ENCODE results near the gene UNC93B1. TPM values are rescaled to one million over a fixed set of nuclear protein-coding genes. Genes with fewer than 3 reads are reported as not detected.

The UNC93B1 gene
- total and polyA plus RNA-seq, 2 of the 13 experiments (the other 11 are each of a cell fraction or from before 2014, with no cell fraction given) = 8.8 to 18.9 TPM

- Histone ChIP-seq H3K4me2 (ENCODE audit: low read depth, low read length) (no peak overlapping the region), H3K9me3 (ENCODE audit: low read length) (no peaks in the 10 kb centered on the region), H3K9ac (ENCODE audit: insufficient read depth, low read depth, low read length) (no peak overlapping the region), H3K36me3 (replicated peaks in 1 of 2; ENCODE audit: control insufficient read depth in 1 of 2, insufficient read depth in 2 of 2, low read length in 2 of 2) (no peaks in the 10 kb centered on the region), H3K4me3 (replicated peaks in 1 of 3; ENCODE audit: insufficient read depth in 1 of 3, low read depth in 2 of 3, low read length in 3 of 3) (no peak overlapping the region), H3K27me3 (ENCODE audit: control insufficient read depth in 1 of 2, insufficient read depth in 2 of 2, low read length in 2 of 2) (no peaks in the 10 kb centered on the region), H3K27ac (ENCODE audit: extremely low read length, insufficient read depth, low read length) (no peak overlapping the region), H3K4me1 (ENCODE audit: insufficient read depth, low read length) (peaks cover 93% of the 10 kb centered on the region), H2AFZ (ENCODE audit: low read length) (no peak overlapping the region), H4K20me1 (ENCODE audit: insufficient read depth, low read length) (no peaks in the 10 kb centered on the region), H3K79me2 (ENCODE audit: insufficient read depth, low read length) (no peaks in the 10 kb centered on the region)
- ChIA-PET POLR2A (no interaction called here), CTCF (ENCODE audit: low intra/inter-chr PET ratio, low total read pairs) (no interaction called here)
- peak; percentile 88 for TF ChIP-seq ZKSCAN1 (IDR thresholded peaks at IDR 0.05; ENCODE audit: low read length)
- TF ChIP-seq IKZF5 (CRISPR knock-in tag; IDR thresholded peaks at IDR 0.05) = no peak
- 95% methylated on average over 8 of the region's 8 CpGs for WGBS (ENCODE audit: low lambda C conversion rate)
- FAIRE-seq (no peak), ATAC-seq (no peak), DNase-seq (ENCODE audit: low spot score) (no peak)
- in situ Hi-C loops (cut with HindIII; ENCODE audit: extremely low pct_ligation_motif_present, low pct_unique_long_range_greater_than_20kb) (no loop called here), intact Hi-C loops (cut with micrococcal nuclease; ENCODE audit: unreplicated experiment) (no loop called here)
- no TSS peak for BruUV-seq (replicated peaks)
Measured at GRCh38 chr11:68015467-68015866, 11.6 kb upstream of the UNC93B1 start.

- no peaks in the 10 kb centered on the region for H3K9me3 ChIP-seq (ENCODE audit: low read length)
- ATAC-seq (no peak), FAIRE-seq (no peak), DNase-seq (ENCODE audit: low spot score) (no peak)
- WGBS (ENCODE audit: low lambda C conversion rate) = 96% methylated on average over 15 of the region's 19 CpGs
- H3K27me3 ChIP-seq (ENCODE audit: control insufficient read depth in 1 of 2, insufficient read depth in 2 of 2, low read length in 2 of 2) = no peaks in the 10 kb centered on the region
- no peak overlapping the region for H3K9ac ChIP-seq (ENCODE audit: insufficient read depth, low read depth, low read length)
- H3K36me3 ChIP-seq (replicated peaks in 1 of 2; ENCODE audit: control insufficient read depth in 1 of 2, insufficient read depth in 2 of 2, low read length in 2 of 2) = no peaks in the 10 kb centered on the region
- intact Hi-C loops (cut with micrococcal nuclease; ENCODE audit: unreplicated experiment) = no loop called here
- H2AFZ ChIP-seq (ENCODE audit: low read length) = no peak overlapping the region
- H3K27ac ChIP-seq (ENCODE audit: extremely low read length, insufficient read depth, low read length) = no peak overlapping the region
- BruUV-seq (replicated peaks) = no TSS peak
- H3K79me2 ChIP-seq (ENCODE audit: insufficient read depth, low read length) = no peaks in the 10 kb centered on the region
- H3K4me1 ChIP-seq (ENCODE audit: insufficient read depth, low read length) = peaks cover 93% of the 10 kb centered on the region
- H4K20me1 ChIP-seq (ENCODE audit: insufficient read depth, low read length) = no peaks in the 10 kb centered on the region
- no peak overlapping the region for H3K4me2 ChIP-seq (ENCODE audit: low read depth, low read length)
- in situ Hi-C loops (cut with HindIII; ENCODE audit: extremely low pct_ligation_motif_present, low pct_unique_long_range_greater_than_20kb) = no loop called here
- ChIA-PET POLR2A (no interaction called here), CTCF (ENCODE audit: low intra/inter-chr PET ratio, low total read pairs) (no interaction called here)
- no peak overlapping the region for H3K4me3 ChIP-seq (replicated peaks in 1 of 3; ENCODE audit: insufficient read depth in 1 of 3, low read depth in 2 of 3, low read length in 3 of 3)
- TF ChIP-seq SMARCE1 (IDR thresholded peaks at IDR 0.05; ENCODE audit: borderline replicate concordance) (no peak), TARDBP (CRISPR knock-in tag; IDR thresholded peaks at IDR 0.05) (no peak), KIAA2018 (CRISPR knock-in tag; IDR thresholded peaks at IDR 0.05; ENCODE audit: borderline replicate concordance) (no peak), ZNF782 (CRISPR knock-in tag; IDR thresholded peaks at IDR 0.05; ENCODE audit: borderline replicate concordance) (no peak), ZSCAN25 (CRISPR knock-in tag; IDR thresholded peaks at IDR 0.05) (peak; percentile 33; the same call in 1 of the 2 replicates), ZNF776 (CRISPR knock-in tag; IDR thresholded peaks at IDR 0.05) (no peak), NR1H2 (CRISPR knock-in tag; IDR thresholded peaks at IDR 0.05; ENCODE audit: borderline replicate concordance, low read depth) (no peak), NR3C1 (CRISPR knock-in tag; IDR thresholded peaks at IDR 0.05) (no peak), TBP (CRISPR knock-in tag; IDR thresholded peaks at IDR 0.05) (no peak)
Measured at GRCh38 chr11:68014947-68015447, 11.1 kb upstream of the UNC93B1 start.
